T-helper 2 cell (primary cell): Measurements from ENCODE around the gene OR6P1.

Experiments
- DNase-seq, 5 experiments: peaks; one replicate each; pipeline versions ENCODE4 v3.0.0 to v3.0.0-alpha.2; 2012 to 2022
- total RNA-seq, 2 donors: gene quantifications; one replicate each; lab custom pipeline; 2026; lab: John Stamatoyannopoulos, UW

Gene OR6P1, protein sequence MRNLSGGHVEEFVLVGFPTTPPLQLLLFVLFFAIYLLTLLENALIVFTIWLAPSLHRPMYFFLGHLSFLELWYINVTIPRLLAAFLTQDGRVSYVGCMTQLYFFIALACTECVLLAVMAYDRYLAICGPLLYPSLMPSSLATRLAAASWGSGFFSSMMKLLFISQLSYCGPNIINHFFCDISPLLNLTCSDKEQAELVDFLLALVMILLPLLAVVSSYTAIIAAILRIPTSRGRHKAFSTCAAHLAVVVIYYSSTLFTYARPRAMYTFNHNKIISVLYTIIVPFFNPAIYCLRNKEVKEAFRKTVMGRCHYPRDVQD
- total RNA-seq: 0 reads per million in 2 donors

DNA sequence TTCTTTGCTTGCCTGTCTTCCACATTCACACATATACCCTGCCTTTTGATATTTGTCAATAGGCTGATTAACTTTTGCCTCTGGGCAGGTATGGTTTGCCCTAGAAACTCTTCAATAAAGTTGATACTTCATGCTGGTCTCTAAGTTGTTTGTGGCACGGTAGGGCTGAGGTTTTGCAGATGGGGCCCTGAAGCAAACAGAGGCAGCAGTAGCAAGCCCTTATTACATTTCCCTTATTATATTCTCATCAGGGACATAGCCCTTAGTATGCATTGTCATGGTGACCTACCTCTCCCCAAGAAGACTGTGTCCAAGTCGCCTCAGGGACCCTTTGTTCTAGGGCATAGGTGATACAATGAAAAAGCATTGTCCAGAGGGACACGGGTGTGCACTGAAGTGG is at the start of gene OR6P1:
TSS of gene OR6P1 (minus strand) at position 101 of the 400 bp plus-strand sequence. CDS start 6,976 bp downstream, outside the sequence.
- no peak for DNase-seq

DNA sequence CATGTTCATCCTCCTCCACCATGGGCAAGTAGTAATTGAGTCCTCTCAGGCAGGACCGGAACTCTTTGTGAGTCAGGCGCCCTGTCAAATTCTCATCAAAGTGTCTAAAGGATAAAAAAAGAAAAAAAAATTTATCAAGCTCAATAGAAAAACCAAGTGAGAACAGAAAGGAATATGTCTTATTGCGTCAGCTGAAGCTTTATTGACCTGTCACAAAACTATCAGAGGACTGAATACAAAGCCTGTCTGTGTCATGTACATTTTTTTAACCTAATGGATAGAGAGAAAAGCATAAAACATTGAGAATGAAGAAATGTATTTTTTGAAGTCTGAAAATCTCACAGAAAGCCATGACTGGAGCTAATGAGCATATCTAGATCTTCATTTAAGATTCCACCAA is 43.4 kb upstream of the OR6P1 start:
- no peak for DNase-seq

DNA sequence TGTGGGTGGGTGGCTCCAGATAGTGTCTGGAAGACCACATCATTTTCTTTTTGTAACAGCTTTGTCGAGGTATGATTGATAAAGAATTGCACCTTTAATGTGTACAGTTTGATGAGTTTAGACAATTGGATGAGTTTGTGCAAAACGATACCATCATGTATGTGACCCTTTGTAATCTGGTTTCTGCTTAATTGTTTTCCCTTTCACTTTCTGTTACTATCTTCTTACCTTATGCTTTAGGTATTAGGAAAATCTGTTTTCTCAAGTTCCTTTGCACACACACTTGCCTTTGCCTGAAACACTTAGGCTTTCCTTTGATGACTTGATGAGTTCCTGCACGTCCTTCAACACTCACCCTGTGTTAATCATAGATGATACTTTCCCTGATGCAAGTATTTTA is 41.5 kb upstream of the OR6P1 start:
- peak in 1 of 5 experiments; percentile 6 for DNase-seq

DNA sequence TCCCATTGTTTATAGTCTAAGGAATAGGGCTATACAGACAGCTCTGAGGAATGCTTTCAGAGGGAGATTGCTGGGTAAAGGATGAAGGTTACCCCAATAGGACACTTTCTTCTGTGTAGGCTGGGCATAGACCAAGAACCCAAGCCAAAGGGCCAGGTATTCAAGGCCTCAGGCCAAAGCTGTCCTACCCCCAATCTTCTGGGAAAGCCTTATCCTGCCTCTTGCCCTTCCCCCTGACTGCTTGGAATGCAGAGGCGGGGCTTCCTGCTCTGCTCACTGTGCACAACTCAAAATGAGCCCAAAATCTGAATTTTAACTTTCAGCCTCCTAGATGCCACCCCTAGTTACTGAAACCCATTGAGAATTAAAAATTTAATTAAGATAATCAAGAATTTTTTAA is 36.9 kb upstream of the OR6P1 start:
- DNase-seq: no peak

DNA sequence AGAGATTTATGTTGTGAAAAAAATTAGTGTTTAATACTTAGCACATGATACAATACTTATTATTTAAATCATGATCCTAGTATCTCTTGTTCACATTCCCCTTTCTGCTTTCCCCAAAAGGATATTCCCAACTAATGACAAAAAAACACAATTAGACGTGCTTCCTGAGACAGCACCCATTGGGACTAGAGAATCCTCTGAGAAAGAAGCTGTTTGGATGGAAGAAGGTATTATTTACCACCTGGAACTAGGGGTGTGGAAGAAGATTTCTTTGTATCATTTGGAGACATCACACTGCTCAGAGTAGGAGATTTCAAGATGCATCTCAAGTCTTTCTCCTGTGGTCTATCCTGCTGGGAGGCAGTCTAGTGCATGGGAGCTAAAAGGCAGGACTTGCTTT is 34.6 kb upstream of the OR6P1 start, which contains the start of gene OR10Z1:
TSS of gene OR10Z1 (plus strand) at position 301 of the 400 bp plus-strand sequence. CDS start 1,171 bp downstream, outside the sequence.
- DNase-seq: no peak

DNA sequence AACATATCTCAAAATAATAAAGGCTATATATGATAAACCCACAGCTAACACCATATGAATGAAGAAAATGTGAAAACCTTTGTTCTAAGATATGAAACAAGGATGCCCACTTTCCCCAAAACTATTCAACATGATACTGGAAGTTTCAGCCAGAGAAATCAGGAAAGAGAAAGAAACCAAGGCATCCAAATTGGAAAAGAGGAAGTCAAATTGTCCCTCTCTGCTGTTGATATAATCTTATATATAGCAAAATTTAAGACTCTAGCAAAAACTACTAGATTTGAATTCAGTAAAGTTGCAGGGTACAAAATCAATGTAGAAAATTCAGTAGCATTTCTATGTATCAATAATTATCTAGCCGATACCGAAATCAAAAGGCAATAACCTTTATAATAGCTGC is 30.4 kb upstream of the OR6P1 start:
- no peak for DNase-seq

DNA sequence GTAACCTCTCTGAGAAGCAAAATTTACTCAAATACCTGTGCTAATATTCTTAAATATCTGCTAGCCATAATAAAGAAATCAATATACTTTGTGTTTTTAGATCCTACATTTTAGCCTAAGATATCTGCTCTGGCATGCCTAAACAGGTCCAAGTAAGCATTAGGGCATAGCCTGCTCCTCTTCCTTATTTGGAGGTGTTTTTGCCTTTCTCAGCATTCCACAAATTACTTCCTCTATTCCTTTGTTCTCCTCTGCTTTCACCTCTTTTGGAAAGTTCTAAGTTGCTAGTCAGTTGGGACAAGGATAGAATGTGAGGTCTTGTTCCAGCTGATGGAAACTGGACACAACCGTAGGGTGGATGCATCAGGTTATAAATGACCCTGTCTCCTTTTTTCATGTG is 16.6 kb upstream of the OR6P1 start:
- no peak for DNase-seq

DNA sequence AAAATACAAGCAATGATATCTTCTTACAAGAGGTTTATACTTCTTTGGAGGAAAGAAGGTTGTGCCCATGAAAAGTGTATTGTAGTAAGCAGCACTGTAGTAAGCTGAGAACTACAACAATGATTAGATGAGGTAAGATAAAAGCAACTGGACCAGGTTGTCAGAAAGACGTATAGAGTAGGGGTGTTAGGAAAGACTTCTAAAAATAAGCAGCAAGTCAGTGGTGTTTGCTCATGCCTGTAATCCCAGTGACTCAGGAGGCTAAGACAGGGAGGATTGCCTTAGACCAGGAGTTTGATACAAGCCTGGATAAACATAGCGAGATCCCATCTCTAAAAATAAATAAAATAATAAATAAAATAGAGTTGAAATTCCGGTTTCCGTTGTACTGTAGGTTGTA is 13.6 kb upstream of the OR6P1 start:
- DNase-seq: no peak

DNA sequence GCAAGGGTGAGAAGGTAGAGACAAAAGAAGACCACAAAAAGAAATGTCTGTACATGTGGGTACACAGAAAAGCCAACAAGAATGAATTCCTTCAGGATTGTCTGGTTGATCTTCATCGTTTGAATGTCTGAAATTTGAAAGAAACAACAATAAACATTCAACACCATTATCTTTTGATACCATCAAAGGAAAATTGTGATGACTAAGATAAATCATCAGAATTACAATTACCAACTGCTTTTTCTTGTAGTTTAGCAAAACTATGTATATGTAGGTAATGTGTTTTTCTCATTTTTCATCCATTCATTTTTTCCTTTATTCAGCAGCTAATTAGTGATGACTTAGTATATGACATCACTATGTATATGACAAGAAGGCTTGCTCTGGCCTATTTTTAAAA is 9.4 kb upstream of the OR6P1 start, which contains the start of gene OR10X1:
TSS of gene OR10X1 (minus strand) at position 167 of the 400 bp plus-strand sequence. CDS start at position 167, 0 bp downstream.
- DNase-seq: no peak

DNA sequence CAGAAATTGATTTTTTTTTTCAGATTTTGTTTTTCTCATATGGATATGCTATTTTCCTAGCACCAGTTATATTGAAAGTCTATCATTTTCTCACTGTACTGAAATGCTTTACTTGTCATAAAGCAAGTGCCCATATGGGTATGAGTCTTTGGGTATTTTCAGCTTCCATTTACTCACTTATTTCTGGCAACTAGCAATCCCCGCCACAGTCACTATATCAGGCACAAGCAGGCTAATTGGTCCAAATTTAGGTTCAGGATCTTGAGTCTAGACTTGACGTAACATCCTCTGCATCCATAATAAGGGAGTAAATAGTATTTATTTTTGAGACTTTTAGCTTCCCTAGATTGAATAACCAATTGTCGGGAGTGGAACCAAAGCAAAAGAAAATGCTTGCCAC is 7.2 kb upstream of the OR6P1 start:
- no peak for DNase-seq

DNA sequence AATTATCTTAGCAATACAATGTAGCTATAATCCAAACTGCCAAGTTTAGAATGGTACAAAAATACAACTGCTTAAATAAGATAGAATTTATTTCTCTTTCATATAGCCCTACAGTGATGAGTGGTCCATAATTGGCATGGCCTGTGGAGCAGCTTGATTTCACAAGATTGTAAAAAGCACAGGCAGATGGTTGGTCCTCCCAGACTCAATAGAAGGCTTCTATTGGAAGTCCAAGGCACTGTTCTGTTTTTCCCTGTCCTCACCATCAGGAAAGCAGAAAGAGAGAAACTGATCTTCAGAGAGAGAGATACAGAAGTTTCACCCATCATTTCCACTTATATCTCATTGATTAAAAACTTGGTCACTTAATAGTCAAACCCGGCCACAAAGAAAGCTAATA is 1.8 kb upstream of the OR6P1 start:
- DNase-seq: no peak

DNA sequence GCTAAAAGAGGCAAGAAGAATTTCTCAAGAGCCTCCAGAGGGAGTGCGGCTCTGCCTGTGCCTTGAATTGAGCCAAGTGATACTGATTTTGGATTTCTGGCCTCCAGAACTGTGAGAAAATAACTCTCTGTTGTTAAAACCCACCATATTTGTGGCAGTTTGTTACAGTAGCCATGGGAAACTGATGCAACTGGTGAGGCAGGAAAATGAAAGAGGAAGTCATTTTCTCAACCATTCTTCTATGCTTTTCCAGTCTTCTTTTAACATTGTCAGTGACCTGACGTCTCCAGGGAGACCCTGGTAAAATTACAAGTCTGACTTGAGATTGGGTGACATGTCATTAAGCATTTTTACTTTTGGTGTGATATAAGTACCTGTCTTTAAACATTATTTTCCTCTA is 5.8 kb downstream of the OR6P1 start:
- DNase-seq: no peak

DNA sequence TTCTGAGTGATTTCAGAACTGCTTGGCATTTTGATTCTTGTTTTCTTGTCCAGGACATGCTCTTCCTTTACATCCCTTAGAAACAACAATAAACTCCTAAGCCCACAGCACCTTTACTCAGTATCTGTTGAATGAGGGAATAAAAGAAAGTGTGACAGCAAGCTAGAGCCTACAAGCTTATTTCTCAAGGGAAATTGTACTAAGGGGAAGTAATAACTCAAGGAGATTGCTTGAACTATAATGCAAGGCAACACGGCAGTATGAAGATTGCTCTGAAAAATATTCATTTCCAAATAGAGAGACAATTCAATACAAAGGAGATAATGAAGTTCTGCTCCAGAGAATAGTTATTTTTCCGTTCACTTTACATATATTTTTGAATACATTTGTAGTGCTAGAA is 6.5 kb downstream of the OR6P1 start:
- DNase-seq: no peak

DNA sequence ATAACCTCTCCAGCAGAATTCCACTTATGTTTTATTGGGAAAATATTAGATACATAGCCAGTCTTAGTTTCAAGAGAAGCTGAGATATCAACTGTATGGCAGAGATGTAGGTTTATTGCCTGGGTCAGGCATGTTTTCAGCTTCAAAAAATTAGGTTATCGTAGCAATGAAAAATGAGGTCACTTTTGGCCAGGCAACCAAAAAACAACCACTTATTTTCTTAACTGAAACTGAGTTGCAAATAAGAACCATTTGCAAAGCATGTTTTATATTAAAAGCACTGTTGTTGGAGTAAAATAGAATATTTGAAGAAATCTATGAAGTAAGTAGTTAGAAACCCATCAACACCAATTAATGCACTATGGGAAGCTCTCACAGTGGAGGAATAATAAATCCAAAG is 10.7 kb downstream of the OR6P1 start:
- DNase-seq: no peak

DNA sequence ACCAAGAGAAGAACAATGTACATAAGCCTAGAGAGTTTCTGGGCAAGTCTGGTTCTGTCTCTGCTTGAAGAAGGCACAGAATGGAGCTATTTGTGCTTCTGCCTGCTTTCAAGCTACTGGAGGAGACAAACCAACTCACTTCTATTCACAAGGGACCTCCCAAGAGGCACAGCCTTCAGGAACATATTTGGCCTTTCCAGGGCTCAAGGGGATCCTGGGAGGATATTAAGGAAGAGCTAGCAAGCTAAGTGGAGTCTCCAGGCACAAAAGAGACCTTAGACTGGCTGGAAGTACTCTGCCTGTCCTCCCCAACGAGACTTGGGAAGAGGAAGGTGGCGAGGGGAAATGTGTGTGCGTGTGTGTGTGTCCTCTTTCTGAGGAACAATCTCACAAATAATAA is 16.0 kb downstream of the OR6P1 start, which contains the start of gene OR6Y1:
TSS of gene OR6Y1 (minus strand) at position 54 of the 400 bp plus-strand sequence. CDS start 6,300 bp downstream, outside the sequence.
- DNase-seq: no peak

DNA sequence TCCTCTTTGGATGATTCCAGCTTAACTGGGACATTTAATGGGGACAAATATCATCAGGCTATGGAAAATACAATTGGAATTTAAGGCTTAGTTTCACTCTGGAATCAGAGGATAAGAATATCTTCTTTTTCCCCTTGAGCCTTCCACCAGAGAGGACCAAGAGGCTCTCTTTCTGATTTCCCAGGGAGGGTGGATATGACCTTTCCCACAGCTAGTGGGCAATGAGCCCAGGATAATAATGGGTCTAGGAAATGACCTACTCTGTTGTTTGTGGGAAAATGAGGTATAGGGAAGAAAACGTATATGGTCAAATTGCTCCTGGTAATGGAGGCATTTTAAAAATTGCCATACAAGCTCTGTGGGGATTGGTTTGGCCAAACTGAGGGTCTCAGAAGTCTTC is 18.1 kb downstream of the OR6P1 start:
- DNase-seq: no peak

DNA sequence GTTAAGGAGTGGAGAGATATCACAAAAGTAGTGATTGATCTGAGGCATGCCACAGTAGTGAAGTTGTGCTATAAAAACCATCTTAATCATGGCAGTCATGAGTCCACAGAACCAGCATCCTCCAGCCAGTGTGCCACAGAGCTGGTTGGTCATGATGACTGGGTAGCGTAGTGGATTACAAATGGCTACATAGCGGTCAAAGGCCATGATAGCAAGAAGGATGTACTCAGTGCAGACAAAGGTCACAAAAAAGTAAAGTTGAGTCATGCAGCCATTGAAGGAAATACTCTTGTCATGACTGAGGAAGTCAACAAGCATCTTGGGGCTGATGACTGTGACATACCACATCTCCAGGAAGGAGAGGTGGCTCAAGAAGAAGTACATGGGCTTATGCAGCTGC is 22.8 kb downstream of the OR6P1 start:
- no peak for DNase-seq

DNA sequence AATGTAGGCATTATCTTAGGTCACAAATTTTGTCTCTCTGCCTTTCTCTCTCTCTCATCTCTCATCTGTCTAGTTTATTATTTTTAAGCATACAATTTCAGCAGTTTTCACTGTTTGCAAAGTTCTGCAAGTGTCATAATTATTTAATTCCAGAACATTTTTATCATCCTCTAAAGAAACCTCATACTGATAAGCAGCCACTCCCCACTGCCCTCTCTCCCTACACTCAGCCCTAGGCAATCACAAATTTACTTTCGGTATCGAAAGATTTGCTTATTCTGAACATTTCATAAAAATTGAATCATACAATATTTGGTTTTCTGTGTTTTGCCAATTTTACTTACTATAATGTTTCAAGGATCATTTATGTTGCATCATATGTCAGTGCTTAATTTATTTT is 32.8 kb downstream of the OR6P1 start:
- no peak for DNase-seq

DNA sequence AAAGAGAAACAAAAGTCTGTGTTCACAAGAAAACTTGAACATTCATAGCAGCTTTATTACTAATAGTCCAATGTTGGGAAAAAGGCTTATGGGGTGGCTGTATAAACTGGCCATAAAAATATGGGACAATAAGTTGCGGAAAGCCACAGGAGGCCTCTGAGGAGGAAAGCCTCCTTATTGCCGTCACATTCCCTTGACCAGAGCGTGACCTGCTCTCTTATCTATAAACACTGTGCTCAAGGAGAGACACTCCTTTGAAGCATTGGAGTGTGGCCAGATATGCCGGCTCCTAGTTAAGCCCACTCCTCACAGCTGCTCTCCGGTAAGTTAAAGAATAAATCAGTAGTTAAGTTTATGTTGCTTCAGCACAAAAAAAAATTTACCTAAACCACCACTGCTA is 35.9 kb downstream of the OR6P1 start:
- no peak for DNase-seq

DNA sequence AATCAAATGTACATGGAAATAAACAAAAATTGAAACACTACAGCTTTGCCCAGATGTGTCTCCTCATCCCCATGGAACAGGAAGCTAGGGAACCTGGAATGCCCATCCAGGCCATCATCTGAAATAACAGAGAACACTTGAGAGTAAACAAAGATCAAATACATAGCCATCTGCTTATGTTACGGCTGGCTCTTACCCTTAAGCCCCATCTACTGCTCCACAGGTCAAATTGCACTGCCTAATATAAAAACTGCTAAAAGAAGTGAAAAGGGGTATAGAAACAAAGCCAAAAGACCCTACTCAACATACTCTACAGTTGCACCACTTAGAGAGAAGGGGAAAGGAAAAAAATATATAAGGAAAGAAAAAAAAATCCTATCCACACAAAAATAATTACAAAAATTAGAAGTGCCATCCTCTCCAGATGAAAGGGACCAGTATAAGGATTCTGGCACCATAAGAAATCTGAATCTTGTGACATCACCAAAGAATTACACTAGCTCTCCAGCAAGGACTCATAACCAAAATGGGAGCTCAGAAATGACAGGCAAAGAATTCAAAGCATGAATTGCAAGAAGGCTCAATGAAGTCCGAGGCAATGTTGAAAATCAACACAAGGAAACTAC is 43.1 kb downstream of the OR6P1 start:
- DNase-seq: no peak

DNA sequence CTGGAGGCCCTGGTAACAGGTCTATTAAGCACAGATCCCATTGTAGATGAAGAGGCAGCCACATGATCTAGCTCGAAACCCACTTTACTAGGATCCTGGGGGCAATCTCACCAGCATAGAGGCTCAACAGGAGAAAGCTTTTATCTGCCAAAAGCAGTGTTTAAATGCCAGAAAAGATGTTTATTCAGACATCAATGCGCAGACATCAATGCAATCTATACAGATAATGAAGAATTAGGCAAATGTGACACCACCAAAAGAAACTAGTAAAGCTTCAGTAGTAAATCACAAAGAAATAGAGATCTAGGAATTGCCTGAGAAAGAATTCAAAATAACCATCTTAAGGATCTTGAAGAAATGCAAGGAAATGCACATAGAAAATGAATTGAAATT is 48.7 kb downstream of the OR6P1 start:
- no peak for DNase-seq

DNA sequence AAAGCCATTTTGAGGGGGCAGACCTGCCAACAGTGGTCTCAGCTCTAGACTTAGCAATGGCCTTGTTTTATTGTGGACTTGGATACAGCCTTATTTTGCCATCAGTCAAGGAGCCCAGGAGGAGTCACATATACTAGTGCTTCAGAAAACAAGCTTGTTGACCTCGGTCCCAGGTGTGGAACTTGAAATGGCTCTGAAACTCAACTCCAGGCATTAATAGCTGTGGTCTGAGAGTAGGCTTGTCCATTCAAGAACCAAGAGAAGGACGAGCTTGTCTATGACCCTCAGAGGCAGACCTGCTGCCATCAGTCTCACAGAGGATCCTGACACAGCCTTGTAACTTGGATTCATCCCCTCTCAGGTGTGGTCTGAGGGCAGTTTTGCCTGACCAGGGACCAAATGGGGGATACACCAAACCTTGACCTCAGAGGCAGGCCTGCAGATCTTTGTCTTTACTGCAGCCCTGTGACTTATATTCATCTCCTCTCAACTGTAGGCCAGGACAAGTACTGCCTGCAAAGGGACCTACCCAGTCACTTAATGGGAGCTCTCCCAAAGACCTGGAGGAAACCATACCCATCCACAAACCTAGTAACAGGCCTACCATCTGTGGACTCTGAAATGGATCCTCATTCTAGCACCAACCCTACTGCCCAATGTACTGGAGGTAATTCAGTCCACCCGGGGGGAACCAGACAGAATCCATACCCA is 49.3 kb downstream of the OR6P1 start:
- DNase-seq: no peak

DNA sequence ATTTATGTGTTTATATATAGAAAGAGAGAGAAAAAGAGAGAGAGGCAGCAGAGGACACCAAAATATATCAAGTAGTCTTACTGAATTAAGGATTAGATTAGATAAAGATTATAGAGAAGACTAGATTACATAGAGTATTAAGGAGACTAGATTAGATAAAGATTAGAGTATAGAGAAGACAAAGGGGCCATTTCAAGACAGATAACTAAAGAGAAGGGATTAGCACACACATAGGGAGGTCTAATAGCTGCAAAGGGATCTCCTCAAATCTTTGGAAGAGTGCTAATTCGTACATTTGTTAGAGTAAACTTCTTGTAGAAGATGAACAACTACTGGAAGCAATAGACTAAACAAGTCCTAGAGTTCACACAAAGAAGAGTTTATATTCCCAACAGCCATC is 50.4 kb downstream of the OR6P1 start:
- no peak for DNase-seq

DNA sequence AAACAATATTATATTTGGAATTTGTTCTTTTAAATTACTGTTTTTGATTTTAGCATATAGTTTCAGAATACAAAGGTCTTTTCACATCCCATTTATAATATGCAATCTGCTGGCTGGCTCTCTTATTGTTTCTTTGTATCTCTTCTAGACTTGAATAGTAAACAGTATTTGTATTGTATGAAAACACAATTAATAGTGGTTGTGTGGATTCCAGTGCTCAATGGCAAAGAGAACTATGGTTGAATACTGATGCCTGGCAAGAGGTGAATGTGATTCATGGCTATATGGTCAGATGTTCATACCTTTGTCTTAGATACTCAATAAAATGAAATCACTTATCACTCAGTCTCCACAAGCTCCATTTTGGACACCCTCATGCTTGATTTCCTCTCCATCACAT is 53.4 kb downstream of the OR6P1 start:
- DNase-seq: no peak
